ENCODE measurements around the gene EML6.

EML6 gene

GRCh38 chr2:55010149-55010591, 286.7 kb downstream of the EML6 start:
- H3K4me1 ChIP-seq (ENCODE audit: control insufficient read depth, low read depth, low read length): peaks cover 3% of the 10 kb centered on the region

DNA sequence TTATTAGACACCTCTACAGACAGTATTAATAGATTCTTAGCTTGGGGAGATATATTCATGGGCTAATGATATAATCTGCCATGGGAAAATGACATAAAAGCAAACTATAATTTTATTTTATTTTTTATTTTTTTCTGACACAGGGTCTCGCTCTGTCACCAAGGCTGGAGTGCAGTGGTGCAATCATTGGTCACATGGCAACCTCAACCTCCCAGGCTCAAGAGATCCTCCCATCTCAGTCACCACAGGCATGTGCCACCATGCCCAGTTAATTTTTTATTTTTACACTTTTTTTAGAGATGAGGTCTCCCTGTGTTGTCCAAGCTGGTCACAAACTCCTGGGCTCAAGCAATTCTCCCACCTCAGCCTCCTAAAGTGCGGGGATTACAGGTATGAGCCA, 287.5 kb downstream of the EML6 start:
- DNase-seq: no peak
- no CpG with 5 or more reads among the region's 2 CpGs for WGBS (ENCODE audit: extremely low coverage, insufficient coverage, low lambda C conversion rate)
- no peak overlapping the region for H3K56ac ChIP-seq (ENCODE audit: low read length)
- no peak overlapping the region for H3K4me3 ChIP-seq (ENCODE audit: low read length)
- no peak overlapping the region for H4K5ac ChIP-seq (ENCODE audit: low read length)
- H3K23ac ChIP-seq (ENCODE audit: low read length): no peak overlapping the region
- H2BK15ac ChIP-seq (replicated peaks; ENCODE audit: low read depth): no peak overlapping the region
- no peak overlapping the region for H3K4me2 ChIP-seq (ENCODE audit: low read length)
- H2BK120ac ChIP-seq (ENCODE audit: low read depth, low read length): no peak overlapping the region
- H3K79me2 ChIP-seq (ENCODE audit: control insufficient read depth, insufficient read depth, low read length): peaks cover 68% of the 10 kb centered on the region
- H3K4me1 ChIP-seq (ENCODE audit: control insufficient read depth, low read depth, low read length): peaks cover 3% of the 10 kb centered on the region
- no peak overlapping the region for H2BK5ac ChIP-seq (ENCODE audit: low read length)
- H3K18ac ChIP-seq (ENCODE audit: low read length): no peak overlapping the region
- H4K8ac ChIP-seq (ENCODE audit: low read depth, low read length): no peak overlapping the region
- no peak overlapping the region for H2AK5ac ChIP-seq (ENCODE audit: low read length)
- peaks cover 3% of the 10 kb centered on the region for H3K79me1 ChIP-seq (ENCODE audit: low read length)
- no peak overlapping the region for H3K9ac ChIP-seq (ENCODE audit: low read length)
- no peaks in the 10 kb centered on the region for H3K36me3 ChIP-seq (ENCODE audit: control insufficient read depth, insufficient read depth, low read length)
- H3K27me3 ChIP-seq (ENCODE audit: insufficient read depth, low read length, poor library complexity): no peaks in the 10 kb centered on the region
- no peak overlapping the region for H3K4ac ChIP-seq (ENCODE audit: low read depth, low read length)
- no peak overlapping the region for H3K27ac ChIP-seq (ENCODE audit: low read depth, low read length)

More at GRCh38 chr2:55010149-55010591, 286.7 kb downstream of the EML6 start:
- H2BK5ac ChIP-seq (ENCODE audit: low read length): no peak overlapping the region
- peaks cover 71% of the 10 kb centered on the region for H3K79me2 ChIP-seq (ENCODE audit: control insufficient read depth, insufficient read depth, low read length)
- H2BK15ac ChIP-seq (replicated peaks; ENCODE audit: low read depth): no peak overlapping the region
- H3K79me1 ChIP-seq (ENCODE audit: low read length): peaks cover 3% of the 10 kb centered on the region
- H3K27ac ChIP-seq (ENCODE audit: low read depth, low read length): no peak overlapping the region
- no peak overlapping the region for H2BK120ac ChIP-seq (ENCODE audit: low read depth, low read length)
- no peaks in the 10 kb centered on the region for H3K27me3 ChIP-seq (ENCODE audit: insufficient read depth, low read length, poor library complexity)
- no peak overlapping the region for H3K4ac ChIP-seq (ENCODE audit: low read depth, low read length)
- H3K4me2 ChIP-seq (ENCODE audit: low read length): no peak overlapping the region
- peak; percentile 26 for DNase-seq
- no peak overlapping the region for H2AK5ac ChIP-seq (ENCODE audit: low read length)
- no peak overlapping the region for H3K9ac ChIP-seq (ENCODE audit: low read length)
- H3K4me3 ChIP-seq (ENCODE audit: low read length): no peak overlapping the region
- no peak overlapping the region for H3K18ac ChIP-seq (ENCODE audit: low read length)
- no CpG with 5 or more reads among the region's 5 CpGs for WGBS (ENCODE audit: extremely low coverage, insufficient coverage, low lambda C conversion rate)
- no peak overlapping the region for H4K8ac ChIP-seq (ENCODE audit: low read depth, low read length)
- no peak overlapping the region for H4K5ac ChIP-seq (ENCODE audit: low read length)
- H3K56ac ChIP-seq (ENCODE audit: low read length): peak overlapping the region; percentile 43
- H3K23ac ChIP-seq (ENCODE audit: low read length): no peak overlapping the region
- H3K36me3 ChIP-seq (ENCODE audit: control insufficient read depth, insufficient read depth, low read length): no peaks in the 10 kb centered on the region

DNA sequence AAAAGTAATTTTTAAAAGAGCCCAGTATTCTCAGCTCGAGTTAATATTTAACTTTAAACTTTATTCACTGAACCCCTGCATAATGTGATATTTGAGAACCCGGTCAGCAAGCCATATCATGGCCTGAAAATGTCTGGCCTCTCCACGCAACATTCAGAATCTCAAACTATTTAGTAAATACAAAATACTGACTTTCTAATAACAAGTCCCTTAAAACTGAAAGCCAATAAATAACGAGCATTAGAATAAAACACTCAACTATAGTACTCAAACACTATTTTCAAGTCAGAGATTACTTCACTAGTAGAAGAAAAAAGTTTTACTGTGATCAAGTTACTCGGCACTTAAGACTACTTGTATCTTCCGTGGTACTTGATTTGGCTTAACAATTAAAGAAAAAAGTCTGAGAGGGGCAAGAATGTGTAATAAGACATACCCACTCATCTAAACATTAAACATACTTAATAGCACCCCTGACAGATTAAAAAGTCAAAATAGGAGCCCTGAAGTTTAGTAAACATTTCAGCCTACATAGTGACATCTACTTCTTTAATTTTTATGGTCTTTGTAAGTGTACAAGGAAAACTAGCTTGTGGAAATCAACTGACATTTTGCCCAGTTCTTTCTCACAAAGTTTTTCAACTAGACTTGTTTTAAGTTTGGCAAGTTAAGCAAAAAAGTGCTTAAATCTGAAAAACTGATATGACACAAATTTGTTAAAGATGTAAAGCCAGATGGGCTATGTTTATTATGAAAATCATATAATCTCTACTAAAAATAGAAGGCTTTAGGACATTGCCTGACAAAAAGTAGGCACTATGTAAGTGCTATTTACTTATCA, 288.6 kb downstream of the EML6 start:
- no peak overlapping the region for H3K27ac ChIP-seq (ENCODE audit: low read depth, low read length)
- H3K27me3 ChIP-seq (ENCODE audit: insufficient read depth, low read length, poor library complexity): no peaks in the 10 kb centered on the region
- peaks cover 62% of the 10 kb centered on the region for H3K79me2 ChIP-seq (ENCODE audit: control insufficient read depth, insufficient read depth, low read length)
- no peak overlapping the region for H4K8ac ChIP-seq (ENCODE audit: low read depth, low read length)
- H3K4me2 ChIP-seq (ENCODE audit: low read length): no peak overlapping the region
- no peaks in the 10 kb centered on the region for H3K36me3 ChIP-seq (ENCODE audit: control insufficient read depth, insufficient read depth, low read length)
- H2BK15ac ChIP-seq (replicated peaks; ENCODE audit: low read depth): no peak overlapping the region
- DNase-seq: no peak
- no peak overlapping the region for H4K5ac ChIP-seq (ENCODE audit: low read length)
- no peak overlapping the region for H2BK120ac ChIP-seq (ENCODE audit: low read depth, low read length)
- H2AK5ac ChIP-seq (ENCODE audit: low read length): no peak overlapping the region
- H3K18ac ChIP-seq (ENCODE audit: low read length): no peak overlapping the region
- H3K4ac ChIP-seq (ENCODE audit: low read depth, low read length): no peak overlapping the region
- H3K4me1 ChIP-seq (ENCODE audit: control insufficient read depth, low read depth, low read length): peaks cover 3% of the 10 kb centered on the region
- WGBS (ENCODE audit: extremely low coverage, insufficient coverage, low lambda C conversion rate): no CpG with 5 or more reads among the region's 6 CpGs
- H2BK5ac ChIP-seq (ENCODE audit: low read length): no peak overlapping the region
- H3K4me3 ChIP-seq (ENCODE audit: low read length): no peak overlapping the region
- H3K23ac ChIP-seq (ENCODE audit: low read length): no peak overlapping the region
- no peak overlapping the region for H3K9ac ChIP-seq (ENCODE audit: low read length)
- H3K79me1 ChIP-seq (ENCODE audit: low read length): peaks cover 3% of the 10 kb centered on the region
- H3K56ac ChIP-seq (ENCODE audit: low read length): no peak overlapping the region

DNA sequence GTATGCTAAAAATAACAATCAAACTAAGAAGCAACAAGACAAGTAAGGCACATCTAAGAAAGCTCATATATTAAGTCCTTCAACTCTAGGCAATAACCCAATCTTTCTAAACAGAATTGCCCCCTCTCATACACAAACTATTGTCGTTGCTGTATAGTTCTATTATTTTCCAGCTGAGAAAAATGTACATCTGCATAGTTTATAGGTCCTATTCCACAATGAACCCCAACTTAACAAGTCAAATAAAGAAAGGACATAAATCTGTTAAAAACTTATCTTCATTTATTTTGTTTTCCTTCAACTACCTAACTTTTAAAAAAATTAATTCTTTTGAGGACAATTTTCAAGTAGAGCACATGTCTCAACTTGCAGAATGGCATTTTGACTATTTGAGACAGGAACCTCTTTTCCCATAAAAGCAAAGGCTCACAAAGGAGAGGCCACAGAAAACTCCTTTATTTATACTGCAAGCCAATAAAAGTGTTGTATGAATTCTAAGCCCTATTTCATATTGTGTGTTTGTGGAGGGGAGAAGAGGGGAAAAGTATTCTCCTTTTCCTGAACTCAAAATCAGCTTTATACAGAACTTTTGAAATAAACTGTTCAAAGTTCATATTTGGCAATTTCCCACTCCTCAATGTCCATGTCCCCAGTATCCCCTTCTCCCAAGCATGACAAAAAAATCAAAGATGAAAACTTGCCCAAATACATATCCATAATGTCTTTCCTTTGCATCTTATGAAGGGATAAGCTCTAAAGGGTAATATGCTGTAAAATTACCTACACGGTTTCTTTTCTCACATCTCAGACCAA, 289.4 kb downstream of the EML6 start:
- WGBS (ENCODE audit: extremely low coverage, insufficient coverage, low lambda C conversion rate): no CpG with 5 or more reads among the region's 2 CpGs

GRCh38 chr2:55013936-55014335, 290.5 kb downstream of the EML6 start:
- Histone ChIP-seq H3K36me3 (ENCODE audit: control insufficient read depth, insufficient read depth, low read length) (no peaks in the 10 kb centered on the region), H3K79me1 (ENCODE audit: low read length) (peaks cover 3% of the 10 kb centered on the region), H3K27ac (ENCODE audit: low read depth, low read length) (no peak overlapping the region), H2AK5ac (ENCODE audit: low read length) (no peak overlapping the region), H3K56ac (ENCODE audit: low read length) (no peak overlapping the region), H2BK120ac (ENCODE audit: low read depth, low read length) (no peak overlapping the region), H3K4me3 (ENCODE audit: low read length) (no peak overlapping the region), H3K18ac (ENCODE audit: low read length) (no peak overlapping the region), H3K4me1 (ENCODE audit: control insufficient read depth, low read depth, low read length) (peaks cover 3% of the 10 kb centered on the region), H3K9ac (ENCODE audit: low read length) (no peak overlapping the region), H4K5ac (ENCODE audit: low read length) (no peak overlapping the region), H3K4me2 (ENCODE audit: low read length) (no peak overlapping the region), H3K27me3 (ENCODE audit: insufficient read depth, low read length, poor library complexity) (no peaks in the 10 kb centered on the region), H2BK15ac (replicated peaks; ENCODE audit: low read depth) (no peak overlapping the region), H4K8ac (ENCODE audit: low read depth, low read length) (no peak overlapping the region), H3K79me2 (ENCODE audit: control insufficient read depth, insufficient read depth, low read length) (peaks cover 62% of the 10 kb centered on the region), H3K4ac (ENCODE audit: low read depth, low read length) (no peak overlapping the region), H3K23ac (ENCODE audit: low read length) (no peak overlapping the region), H2BK5ac (ENCODE audit: low read length) (no peak overlapping the region)
- no peak for DNase-seq
- no CpG with 5 or more reads among the region's 1 CpG for WGBS (ENCODE audit: extremely low coverage, insufficient coverage, low lambda C conversion rate)

More for the DNA sequence above, 289.4 kb downstream of the EML6 start:
- Histone ChIP-seq H3K36me3 (ENCODE audit: control insufficient read depth, insufficient read depth, low read length) (no peaks in the 10 kb centered on the region), H3K4me3 (ENCODE audit: low read length) (no peak overlapping the region), H3K4me2 (ENCODE audit: low read length) (no peak overlapping the region), H3K4me1 (ENCODE audit: control insufficient read depth, low read depth, low read length) (peaks cover 3% of the 10 kb centered on the region), H3K27me3 (ENCODE audit: insufficient read depth, low read length, poor library complexity) (no peaks in the 10 kb centered on the region), H3K27ac (ENCODE audit: low read depth, low read length) (no peak overlapping the region), H3K79me2 (ENCODE audit: control insufficient read depth, insufficient read depth, low read length) (peaks cover 60% of the 10 kb centered on the region), H3K9ac (ENCODE audit: low read length) (no peak overlapping the region), H2BK120ac (ENCODE audit: low read depth, low read length) (no peak overlapping the region), H4K5ac (ENCODE audit: low read length) (no peak overlapping the region), H3K4ac (ENCODE audit: low read depth, low read length) (no peak overlapping the region), H2AK5ac (ENCODE audit: low read length) (no peak overlapping the region), H3K18ac (ENCODE audit: low read length) (no peak overlapping the region), H2BK15ac (replicated peaks; ENCODE audit: low read depth) (no peak overlapping the region), H3K23ac (ENCODE audit: low read length) (no peak overlapping the region), H3K79me1 (ENCODE audit: low read length) (peaks cover 3% of the 10 kb centered on the region), H2BK5ac (ENCODE audit: low read length) (no peak overlapping the region), H4K8ac (ENCODE audit: low read depth, low read length) (no peak overlapping the region), H3K56ac (ENCODE audit: low read length) (no peak overlapping the region)
- DNase-seq: no peak

Data from mesendoderm (in vitro differentiated cells).